Gastrocnemius medialis (tissue), 4 donors: Measurements from ENCODE around the gene CDH4. TPM values are rescaled to one million over a fixed set of nuclear protein-coding genes. Genes with fewer than 3 reads are reported as not detected.

Experiments used
- ATAC-seq, 2 donors: fragments of 150-250 bp; one replicate each; pipeline ENCODE4 v1.9.1; 2016
- DNase-seq, 2 donors: peaks; one replicate each; pipeline ENCODE4 v3.0.0-alpha.2; 2019
- H3K27ac ChIP-seq, 4 donors: fragments of 200-600 bp; sonication (generic); 1 replicate in 1 of 4; 2 replicates in 3 of 4; pipeline ENCODE4 v1.5.1; 2016 to 2018; ENCODE audit warnings: mild to moderate bottlenecking in 2 of 4, moderate library complexity in 1 of 4
- H3K27me3 ChIP-seq, 3 donors: fragments of 200-600 bp; sonication (generic) in 2 of 3; 1 replicate in 1 of 3; 2 replicates in 2 of 3; pipeline versions ENCODE4 v1.5.1 to v1.6.0; 2016 to 2019; ENCODE audit warnings: mild to moderate bottlenecking in 1 of 3, moderate library complexity in 1 of 3
- H3K36me3 ChIP-seq, 2 donors: fragments of 200-600 bp; sonication (generic) in 1 of 2; one replicate each; pipeline ENCODE4 v1.5.1; 2017 to 2018
- H3K4me1 ChIP-seq, 2 donors: fragments of 200-600 bp; sonication (generic) in 1 of 2; one replicate each; pipeline ENCODE4 v1.5.1; 2016 to 2017; ENCODE audit warnings: mild to moderate bottlenecking in 2 of 2
- H3K4me3 ChIP-seq, 4 donors: fragments of 200-600 bp; sonication (generic) in 3 of 4; 1 replicate in 1 of 4; 2 replicates in 3 of 4; pipeline ENCODE4 v1.5.1; 2016 to 2019; ENCODE audit warnings: mild to moderate bottlenecking in 2 of 4
- H3K9me3 ChIP-seq, 3 donors: fragments of 200-600 bp; sonication (generic) in 2 of 3; 1 replicate in 1 of 3; 2 replicates in 2 of 3; pipeline ENCODE4 v1.5.1; 2016 to 2019
- POLR2A ChIP-seq, 2 donors: fragments of 450-650 bp; IDR thresholded peaks; one replicate each; pipeline ENCODE4 v1.6.1; 2017; ENCODE audit warnings: antibody characterized with exemption in 2 of 2, mild to moderate bottlenecking in 2 of 2, moderate library complexity in 2 of 2
- in situ Hi-C, 4 donors: fragments of 200-750 bp; cut with MboI; loops; one replicate each; pipeline versions ENCODE4 v1.15.0 to v1.8.0; 2017; ENCODE audit warnings: low sequenced_read_pairs in 4 of 4
- intact Hi-C: fragments of 100-400 bp; cut with DNase I; formaldehyde crosslinking; loops from one replicate; pipeline ENCODE4 v1.15.1; 2023; ENCODE audit warnings: low total_unique reads
- total RNA-seq, 4 donors: library from RNA; depleted of rRNA; stranded (reverse); fragments of >200 nt; gene quantifications; one replicate each; pipeline versions ENCODE4 v1.1.0 to v1.2.3, GENCODE V29; 2016
- TF ChIP-seq, protein P1 (sequence below), 5 experiments: fragments of 450-650 bp in 3 of 5; fragments of 200-600 bp in 2 of 5; sonication (generic) in 2 of 5; IDR thresholded peaks in 4 of 5; conservative IDR thresholded peaks in 1 of 5; 1 replicate in 4 of 5; 2 replicates in 1 of 5; pipeline ENCODE4 v1.5.1; 2016 to 2019; ENCODE audit warnings: antibody characterized with exemption in 5 of 5, mild to moderate bottlenecking in 3 of 5, moderate library complexity in 3 of 5

CDH4 gene
- total RNA-seq, 4 donors from 2014 or later: 0.38 to 1.2 (median 0.86) TPM

DNA sequence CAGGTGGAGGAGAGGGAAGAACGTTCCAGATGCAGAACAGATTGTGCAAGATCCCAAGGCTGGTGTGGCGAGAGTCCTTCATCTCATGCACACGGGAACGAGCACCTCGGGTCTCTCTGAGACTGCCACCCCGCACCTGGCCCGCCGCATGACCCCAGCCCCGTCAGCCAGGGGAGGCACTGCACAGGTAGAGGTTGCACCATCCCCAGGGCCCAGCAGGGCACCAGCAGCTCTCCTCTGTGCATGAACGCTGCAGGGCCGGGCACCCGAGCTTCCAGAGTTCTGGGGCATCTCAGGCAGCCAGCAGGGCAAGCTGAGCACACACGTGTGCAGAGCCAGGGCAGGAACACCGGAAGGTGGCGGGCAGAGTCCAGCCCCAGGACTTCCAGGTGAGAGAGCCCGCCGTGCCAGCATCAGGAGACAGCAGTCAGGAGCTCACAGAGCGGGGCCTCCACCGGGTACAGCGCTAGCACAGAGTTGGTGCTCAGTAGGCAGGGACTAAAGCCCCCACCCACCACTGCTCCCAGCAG, 620.4 kb downstream of the CDH4 start:
- intact Hi-C loops: no loop called here
- no peaks in the 10 kb centered on the region for H3K9me3 ChIP-seq
- DNase-seq: no peak

DNA sequence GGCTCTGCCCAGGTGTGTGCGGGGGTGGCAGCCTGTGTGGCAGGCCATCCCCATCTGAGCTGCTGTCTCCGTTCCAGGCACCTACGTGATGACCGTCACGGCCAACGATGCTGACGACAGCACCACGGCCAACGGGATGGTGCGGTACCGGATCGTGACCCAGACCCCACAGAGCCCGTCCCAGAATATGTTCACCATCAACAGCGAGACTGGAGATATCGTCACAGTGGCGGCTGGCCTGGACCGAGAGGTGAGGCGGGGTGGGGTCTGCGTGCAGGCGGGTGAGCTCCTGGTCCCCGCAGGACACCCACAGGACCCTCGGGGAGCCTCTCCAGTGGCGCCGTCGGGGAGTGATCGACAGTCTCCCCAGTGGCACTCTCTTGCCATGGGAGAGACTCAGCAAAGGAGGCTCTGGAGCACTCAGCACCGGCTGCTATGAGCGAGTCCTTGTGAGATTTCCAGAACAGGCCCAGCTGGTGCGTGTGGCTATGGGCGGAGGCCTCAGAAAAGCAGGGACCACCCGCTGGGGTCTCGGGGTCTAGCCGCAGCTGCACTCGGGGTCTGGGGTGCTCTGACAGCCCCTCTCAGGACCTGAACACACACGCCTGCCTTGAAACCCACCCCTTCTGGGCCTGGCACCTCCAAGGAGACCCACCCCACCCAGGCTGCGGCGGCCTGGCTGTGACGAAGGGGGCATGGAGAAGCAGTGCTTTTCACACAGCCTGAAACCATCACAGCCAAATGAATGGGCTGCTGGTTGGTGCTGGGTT, 621.8 kb downstream of the CDH4 start:
- H3K27ac ChIP-seq: no peak overlapping the region
- no peaks in the 10 kb centered on the region for H3K27me3 ChIP-seq
- no peaks in the 10 kb centered on the region for H3K4me1 ChIP-seq
- H3K36me3 ChIP-seq: no peaks in the 10 kb centered on the region
- DNase-seq (no peak), ATAC-seq (no peak)
- intact Hi-C loops: no loop called here
- no peak overlapping the region for H3K4me3 ChIP-seq
- TF ChIP-seq, protein P1, sequence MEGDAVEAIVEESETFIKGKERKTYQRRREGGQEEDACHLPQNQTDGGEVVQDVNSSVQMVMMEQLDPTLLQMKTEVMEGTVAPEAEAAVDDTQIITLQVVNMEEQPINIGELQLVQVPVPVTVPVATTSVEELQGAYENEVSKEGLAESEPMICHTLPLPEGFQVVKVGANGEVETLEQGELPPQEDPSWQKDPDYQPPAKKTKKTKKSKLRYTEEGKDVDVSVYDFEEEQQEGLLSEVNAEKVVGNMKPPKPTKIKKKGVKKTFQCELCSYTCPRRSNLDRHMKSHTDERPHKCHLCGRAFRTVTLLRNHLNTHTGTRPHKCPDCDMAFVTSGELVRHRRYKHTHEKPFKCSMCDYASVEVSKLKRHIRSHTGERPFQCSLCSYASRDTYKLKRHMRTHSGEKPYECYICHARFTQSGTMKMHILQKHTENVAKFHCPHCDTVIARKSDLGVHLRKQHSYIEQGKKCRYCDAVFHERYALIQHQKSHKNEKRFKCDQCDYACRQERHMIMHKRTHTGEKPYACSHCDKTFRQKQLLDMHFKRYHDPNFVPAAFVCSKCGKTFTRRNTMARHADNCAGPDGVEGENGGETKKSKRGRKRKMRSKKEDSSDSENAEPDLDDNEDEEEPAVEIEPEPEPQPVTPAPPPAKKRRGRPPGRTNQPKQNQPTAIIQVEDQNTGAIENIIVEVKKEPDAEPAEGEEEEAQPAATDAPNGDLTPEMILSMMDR (IDR thresholded peaks at IDR 0.05 in 4 of 5, conservative IDR thresholded peaks at IDR 0.05 in 1 of 5): no peak
- TF ChIP-seq POLR2A (IDR thresholded peaks at IDR 0.05): no peak
- H3K9me3 ChIP-seq: no peaks in the 10 kb centered on the region
- in situ Hi-C loops: no loop called here

More for the DNA sequence above, 620.4 kb downstream of the CDH4 start:
- Histone ChIP-seq H3K27ac (no peak overlapping the region), H3K36me3 (no peaks in the 10 kb centered on the region), H3K4me1 (no peaks in the 10 kb centered on the region), H3K27me3 (no peaks in the 10 kb centered on the region), H3K4me3 (no peak overlapping the region)
- no peak for TF ChIP-seq POLR2A (IDR thresholded peaks at IDR 0.05)
- TF ChIP-seq, protein P1 (IDR thresholded peaks at IDR 0.05 in 4 of 5, conservative IDR thresholded peaks at IDR 0.05 in 1 of 5): no peak
- in situ Hi-C loops: no loop called here
- no peak for ATAC-seq

DNA sequence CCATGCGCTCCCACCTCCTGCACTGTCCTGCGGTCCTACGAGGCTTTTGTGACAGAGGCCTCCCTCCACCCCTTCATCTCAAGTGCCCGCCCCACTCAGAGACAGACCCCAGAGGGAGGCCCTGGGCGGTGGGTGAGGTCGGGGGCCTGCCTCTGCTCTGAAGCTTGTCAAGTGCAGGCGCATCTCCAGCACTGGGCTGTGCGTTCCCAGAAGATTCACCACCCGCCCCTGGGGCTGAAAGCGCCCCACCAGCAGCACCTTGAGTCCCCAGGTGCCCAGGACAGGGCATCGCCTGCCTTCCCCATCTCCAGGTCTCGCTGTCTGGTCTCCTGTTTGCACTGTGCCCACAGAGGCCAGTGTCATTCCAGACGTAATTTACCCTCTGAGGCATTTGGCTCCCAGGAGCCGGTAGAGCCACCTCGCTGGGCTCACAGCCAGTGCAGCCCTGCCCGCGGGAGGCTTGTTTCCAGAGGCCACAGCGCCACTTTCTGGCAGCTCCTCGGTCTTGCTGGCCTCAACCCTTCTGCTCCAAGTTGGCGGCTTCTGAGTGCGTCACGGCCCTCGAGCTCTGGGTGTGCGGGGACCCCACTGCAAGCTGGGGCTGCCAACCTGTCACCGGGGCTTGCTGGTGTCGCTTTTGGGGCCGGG, 622.5 kb downstream of the CDH4 start:
- no peak overlapping the region for H3K27ac ChIP-seq
- H3K9me3 ChIP-seq: no peaks in the 10 kb centered on the region
- no peaks in the 10 kb centered on the region for H3K36me3 ChIP-seq
- no peaks in the 10 kb centered on the region for H3K27me3 ChIP-seq
- DNase-seq (no peak), ATAC-seq (no peak)
- TF ChIP-seq, protein P1 (IDR thresholded peaks at IDR 0.05 in 4 of 5, conservative IDR thresholded peaks at IDR 0.05 in 1 of 5): no peak
- no peak for TF ChIP-seq POLR2A (IDR thresholded peaks at IDR 0.05)
- in situ Hi-C loops (loop anchor here in 1 of 4 donors (25.0 kb wide), 1 partner anchor 1662 kb away; no protein-coding TSS in a partner anchor), intact Hi-C loops (no loop called here)
- H3K4me3 ChIP-seq: no peak overlapping the region
- H3K4me1 ChIP-seq: no peaks in the 10 kb centered on the region

DNA sequence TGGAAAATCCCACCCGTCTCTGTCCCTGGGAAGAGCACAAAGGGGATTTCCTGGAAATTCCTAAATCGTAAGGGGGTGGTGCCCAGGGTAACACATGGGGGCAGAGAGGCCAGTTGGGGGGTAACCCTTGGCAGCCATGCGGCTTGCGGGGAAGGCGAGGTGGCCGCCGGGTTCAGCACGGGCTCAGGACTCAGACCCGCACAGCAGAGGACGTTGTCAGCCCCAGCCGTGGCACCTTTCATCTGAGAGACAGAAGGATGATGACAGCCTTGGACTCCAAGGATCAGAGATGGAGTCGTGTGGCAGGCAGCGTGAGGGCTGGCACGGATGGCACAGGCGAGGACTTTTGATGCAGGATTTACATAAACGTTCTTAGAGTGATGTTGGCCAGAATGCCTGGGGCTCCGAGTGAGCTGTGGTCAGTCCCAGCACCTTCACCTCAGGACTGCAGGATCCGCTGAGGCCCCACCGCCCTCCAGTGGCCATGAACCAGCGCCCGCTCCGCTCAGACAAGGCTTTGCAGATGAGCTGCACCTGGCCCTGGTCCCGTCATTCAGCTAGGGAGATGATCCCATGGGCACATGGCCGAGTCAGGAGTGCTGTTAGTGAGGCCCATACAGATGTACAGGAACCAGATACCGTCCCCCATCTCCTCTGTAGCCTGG, 623.3 kb downstream of the CDH4 start:
- in situ Hi-C loops: loop anchor here in 1 of 4 donors (25.0 kb wide), 1 partner anchor 1663 kb away; no protein-coding TSS in a partner anchor
- intact Hi-C loops: no loop called here
- TF ChIP-seq, protein P1 (IDR thresholded peaks at IDR 0.05 in 4 of 5, conservative IDR thresholded peaks at IDR 0.05 in 1 of 5): no peak
- no peak for TF ChIP-seq POLR2A (IDR thresholded peaks at IDR 0.05)
- Histone ChIP-seq H3K9me3 (no peaks in the 10 kb centered on the region), H3K4me3 (no peak overlapping the region), H3K27ac (no peak overlapping the region), H3K36me3 (no peaks in the 10 kb centered on the region), H3K27me3 (no peaks in the 10 kb centered on the region), H3K4me1 (no peaks in the 10 kb centered on the region)
- ATAC-seq (no peak), DNase-seq (no peak)
